Measurements from ENCODE around the gene CUEDC1.

DNA sequence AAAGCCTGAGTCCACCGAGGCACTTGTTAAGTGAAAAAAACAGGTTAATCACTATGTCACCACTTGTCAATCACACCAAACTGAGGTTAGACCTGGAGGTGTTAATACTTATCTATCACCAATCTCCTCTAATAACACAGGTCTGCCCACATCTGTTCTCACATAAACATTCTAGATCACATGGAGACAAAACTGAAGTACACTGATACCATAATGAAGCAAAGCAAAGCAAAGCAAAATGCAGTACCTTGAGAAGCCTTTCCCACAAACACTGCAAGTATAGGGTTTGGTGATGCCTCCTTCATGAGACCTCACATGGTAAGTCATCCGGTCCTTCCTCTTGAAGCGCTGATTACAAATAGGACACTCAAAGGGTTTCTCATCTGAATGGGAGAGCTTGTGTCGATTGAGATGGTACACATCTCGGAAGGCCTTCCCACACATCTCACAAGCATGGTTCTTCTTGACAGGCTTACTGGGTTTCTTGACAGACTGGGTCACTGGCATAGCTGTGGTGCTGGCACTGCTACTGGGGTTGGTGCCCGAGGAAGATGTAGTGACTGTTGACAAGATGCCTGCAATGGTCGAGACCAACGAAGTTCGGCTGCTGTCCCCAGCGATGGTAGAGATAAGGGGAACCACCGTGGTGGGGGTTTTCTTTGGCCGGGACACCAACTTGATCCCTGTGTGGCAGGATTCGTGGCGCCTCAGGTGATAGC, 27.4 kb upstream of the CUEDC1 start:
- no peak for TF ChIP-seq EZH2phosphoT487 (IDR thresholded peaks at IDR 0.05; ENCODE audit: insufficient read depth, low read depth)
- no peak for TF ChIP-seq EZH2 (IDR thresholded peaks at IDR 0.05; ENCODE audit: insufficient read depth, poor library complexity, severe bottlenecking)
